H1 (cell line): Measurements from ENCODE around the gene IFT20. TPM values are rescaled to one million over a fixed set of nuclear protein-coding genes. Genes with fewer than 3 reads are reported as not detected.

Experiments
- CTCF ChIA-PET: fragments of 300-600 bp; sonication (Branson Sonifier 250); formaldehyde crosslinking; loops from one replicate; lab custom pipeline; 2021; ENCODE audit not compliant: partially characterized antibody; lab: Charles Lee
- POLR2A ChIA-PET: fragments of 300-600 bp; sonication (Branson Sonifier 250); formaldehyde crosslinking; loops from one replicate; lab custom pipeline; 2021; ENCODE audit warnings: inconsistent platforms; ENCODE audit not compliant: partially characterized antibody; lab: Charles Lee
- DNase-seq, 2 experiments: peaks; one replicate each; pipeline versions ENCODE4 v3.0.0 to v3.0.0-alpha.2; 2010 to 2022; ENCODE audit warnings: low spot score in 2 of 2, low read depth in 1 of 2, mixed read lengths in 1 of 2
- FAIRE-seq: peaks from 2 replicates; lab custom pipeline; 2011; peaks lifted over from hg19 to GRCh38; lab: Jason Lieb, UNC
- H2AFZ ChIP-seq: 2 replicates; pipeline ENCODE4 v1.8.1; 2012; ENCODE audit warnings: low read length, inconsistent platforms
- H2AK5ac ChIP-seq: 2 replicates; pipeline ENCODE4 v1.6.1; 2013; ENCODE audit warnings: low read depth, low read length
- H2BK120ac ChIP-seq: replicated peaks from 2 replicates; pipeline ENCODE3; 2013; ENCODE audit warnings: low read depth, low read length, inconsistent platforms
- H2BK12ac ChIP-seq: 2 replicates; pipeline ENCODE4 v1.6.1; 2013; ENCODE audit warnings: low read depth, low read length
- H2BK15ac ChIP-seq: 2 replicates; pipeline ENCODE4 v1.6.1; 2013; ENCODE audit warnings: low read length
- H2BK20ac ChIP-seq: 2 replicates; pipeline ENCODE4 v1.6.1; 2013; ENCODE audit warnings: low read length
- H2BK5ac ChIP-seq: 2 replicates; pipeline ENCODE4 v1.6.1; 2013; ENCODE audit warnings: low read depth, low read length
- H3K14ac ChIP-seq: 2 replicates; pipeline ENCODE4 v1.6.1; 2013; ENCODE audit warnings: inconsistent platforms; ENCODE audit not compliant: insufficient read length
- H3K18ac ChIP-seq: 2 replicates; pipeline ENCODE4 v1.6.1; 2013; ENCODE audit warnings: low read length; ENCODE audit errors: extremely low read depth
- H3K23ac ChIP-seq: 2 replicates; pipeline ENCODE4 v1.6.1; 2013; ENCODE audit warnings: inconsistent platforms; ENCODE audit not compliant: insufficient read length
- H3K23me2 ChIP-seq: 2 replicates; pipeline ENCODE4 v1.6.1; 2013; ENCODE audit warnings: low read depth, low read length
- H3K27ac ChIP-seq: 2 replicates; pipeline ENCODE4 v1.6.1; 2011; ENCODE audit warnings: low read depth, low read length, inconsistent platforms
- H3K27me3 ChIP-seq, 4 experiments: replicated peaks in 1 of 4; 1 replicate in 1 of 4; 2 replicates in 3 of 4; pipeline versions ENCODE4 v1.6.1 to v1.8.1; 2011 to 2013; ENCODE audit warnings: low read length in 3 of 4, mild to moderate bottlenecking in 3 of 4, inconsistent platforms in 2 of 4, mixed read lengths in 2 of 4, moderate library complexity in 1 of 4; ENCODE audit not compliant: control insufficient read depth in 3 of 4, insufficient read depth in 3 of 4; ENCODE audit errors: extremely low read depth in 1 of 4
- H3K36me3 ChIP-seq, 4 experiments: 2 replicates each; pipeline versions ENCODE4 v1.6.1 to v1.8.1; 2011 to 2013; ENCODE audit warnings: mild to moderate bottlenecking in 4 of 4, low read length in 3 of 4, moderate library complexity in 2 of 4, control low read depth in 1 of 4, inconsistent platforms in 1 of 4; ENCODE audit not compliant: insufficient read depth in 4 of 4, control insufficient read depth in 2 of 4
- H3K4ac ChIP-seq: replicated peaks from 2 replicates; pipeline ENCODE3; 2013; ENCODE audit warnings: low read length, low read depth, mixed read lengths, inconsistent platforms; ENCODE audit not compliant: insufficient read length
- H3K4me1 ChIP-seq, 4 experiments: replicated peaks in 1 of 4; 1 replicate in 1 of 4; 2 replicates in 3 of 4; pipeline versions ENCODE4 v1.6.1 to v1.8.1; 2011 to 2013; ENCODE audit warnings: low read length in 3 of 4, inconsistent platforms in 2 of 4, mixed read lengths in 1 of 4; ENCODE audit not compliant: insufficient read depth in 4 of 4, control insufficient read depth in 3 of 4
- H3K4me2 ChIP-seq, 2 experiments: 2 replicates each; pipeline versions ENCODE4 v1.6.1 to v1.8.1; 2011 to 2013; ENCODE audit warnings: low read depth in 2 of 2, low read length in 2 of 2, control low read depth in 1 of 2, inconsistent platforms in 1 of 2, mild to moderate bottlenecking in 1 of 2; ENCODE audit not compliant: insufficient read depth in 1 of 2
- H3K4me3 ChIP-seq, 4 experiments: fragments of 200-600, 300-600 bp in 1 of 4; sonication (generic), shearing (Covaris generic), sonication (Bioruptor Twin) in 1 of 4; 2 replicates each; pipeline versions ENCODE4 v1.5.1 to v1.8.1; 2011 to 2016; ENCODE audit warnings: low read length in 4 of 4, low read depth in 3 of 4, control low read depth in 2 of 4, inconsistent platforms in 2 of 4, mild to moderate bottlenecking in 2 of 4, mixed read lengths in 1 of 4, moderate library complexity in 1 of 4; ENCODE audit not compliant: insufficient read depth in 2 of 4; ENCODE audit errors: extremely low read depth in 1 of 4
- H3K56ac ChIP-seq: replicated peaks from 2 replicates; pipeline ENCODE3; 2013; ENCODE audit warnings: low read depth, mild to moderate bottlenecking, mixed read lengths, low read length, inconsistent platforms; ENCODE audit not compliant: insufficient read length
- H3K79me1 ChIP-seq: 2 replicates; pipeline ENCODE4 v1.6.1; 2013; ENCODE audit warnings: low read depth, low read length, control low read depth
- H3K79me2 ChIP-seq, 2 experiments: 2 replicates each; pipeline versions ENCODE4 v1.6.1 to v1.8.1; 2012 to 2013; ENCODE audit warnings: low read length in 2 of 2, mild to moderate bottlenecking in 2 of 2, inconsistent platforms in 1 of 2; ENCODE audit not compliant: insufficient read depth in 2 of 2, control insufficient read depth in 1 of 2
- H3K9ac ChIP-seq, 4 experiments: replicated peaks in 1 of 4; 1 replicate in 1 of 4; 2 replicates in 3 of 4; pipeline versions ENCODE4 v1.6.1 to v1.8.1; 2011 to 2013; ENCODE audit warnings: low read depth in 3 of 4, low read length in 3 of 4, control low read depth in 2 of 4, mild to moderate bottlenecking in 2 of 4, moderate library complexity in 2 of 4, inconsistent platforms in 1 of 4; ENCODE audit errors: extremely low read depth in 1 of 4
- H3K9me3 ChIP-seq, 2 experiments: 2 replicates each; pipeline versions ENCODE4 v1.6.1 to v1.8.1; 2012 to 2013; ENCODE audit warnings: mild to moderate bottlenecking in 2 of 2, moderate library complexity in 2 of 2, control low read depth in 1 of 2, inconsistent platforms in 1 of 2, low read depth in 1 of 2, low read length in 1 of 2, mixed read lengths in 1 of 2; ENCODE audit not compliant: insufficient read depth in 2 of 2
- H4K20me1 ChIP-seq, 2 experiments: replicated peaks in 1 of 2; 2 replicates each; pipeline versions ENCODE3 to v1.8.1; 2011 to 2013; ENCODE audit warnings: inconsistent platforms in 2 of 2, low read length in 2 of 2, mild to moderate bottlenecking in 1 of 2; ENCODE audit not compliant: insufficient read depth in 2 of 2, control insufficient read depth in 1 of 2
- H4K5ac ChIP-seq: 2 replicates; pipeline ENCODE4 v1.6.1; 2013; ENCODE audit warnings: low read length, low read depth, mixed read lengths, inconsistent platforms; ENCODE audit not compliant: insufficient read length
- H4K8ac ChIP-seq: 2 replicates; pipeline ENCODE4 v1.8.0; 2013; ENCODE audit warnings: mild to moderate bottlenecking, moderate library complexity, low read length, inconsistent platforms; ENCODE audit not compliant: insufficient read depth; ENCODE audit errors: extremely low read depth
- H4K91ac ChIP-seq: replicated peaks from 2 replicates; pipeline ENCODE3; 2013; ENCODE audit warnings: low read length, mixed read lengths, inconsistent platforms; ENCODE audit not compliant: insufficient read length
- BCL11A ChIP-seq, 2 experiments: IDR thresholded peaks; one replicate each; pipeline ENCODE4 v1.6.1; 2011; ENCODE audit warnings: low read depth in 2 of 2, low read length in 2 of 2, mild to moderate bottlenecking in 2 of 2
- MAFK ChIP-seq: IDR thresholded peaks from 2 replicates; pipeline ENCODE4 v1.6.1; 2012; ENCODE audit warnings: low read depth, mild to moderate bottlenecking, improper control_type of control experiment, low read length
- SP4 ChIP-seq: IDR thresholded peaks from 2 replicates; pipeline ENCODE4 v1.6.1; 2012; ENCODE audit warnings: low read length, inconsistent platforms
- WGBS, 2 experiments: shearing (Covaris generic) in 1 of 2; methylation state at CpG; one replicate each; pipeline versions ENCODE4 v1.1.6 to v1.1.7; 2013 to 2015; ENCODE audit warnings: low lambda C conversion rate in 2 of 2, mixed read lengths in 2 of 2, inconsistent platforms in 1 of 2, low coverage in 1 of 2, missing lambda C conversion rate in 1 of 2; ENCODE audit not compliant: insufficient replicate concordance in 2 of 2, insufficient coverage in 1 of 2, insufficient read length in 1 of 2; ENCODE audit errors: extremely low coverage in 1 of 2, missing lambda C conversion rate in 1 of 2; 5-methylcytosine and 5-hydroxymethylcytosine counted together
- polyA plus RNA-seq, 7 experiments: library from polyadenylated mRNA; depleted of rRNA in 3 of 7; stranded (reverse) in 5 of 7; unstranded in 2 of 7; fragments of >200 nt in 5 of 7; fragments of 200-250 nt in 2 of 7; gene quantifications; 1 replicate in 5 of 7; 2 replicates in 1 of 7; 4 replicates in 1 of 7; pipeline versions ENCODE4 v1.2.1 to v1.2.3, GENCODE V29; 2011 to 2013; ENCODE audit warnings: missing spikeins in 2 of 7, mixed read lengths in 2 of 7
- total RNA-seq: library from RNA; stranded (reverse); fragmentation: NEBNext Ultra II Directional; extraction: Animal tissue kit (Norgen Biotek cat#: 25700); gene quantifications from 2 replicates; pipeline ENCODE4 v1.2.1, GENCODE V29; 2021

Gene IFT20
- total and polyA plus RNA-seq, 2 of the 8 experiments (the other 6 are each of a cell fraction or from before 2014, with no cell fraction given): 9.0 to 21.0 TPM

GRCh38 chr17:28339431-28339830, 4.2 kb upstream of the IFT20 start:
- POLR2A ChIA-PET: interaction anchor here (0.7 to 1.7 kb wide), 5 partner anchors 9 to 504 kb away, joined by 3 to 5 read pairs (median 4); partner anchors contain the start of gene POLDIP2
- H3K4ac ChIP-seq: no peak overlapping the region
- no peak overlapping the region for H4K91ac ChIP-seq
- no peak for FAIRE-seq
- H3K4me1 ChIP-seq: peaks cover 0 to 9% (median 6%) of the 10 kb centered on the region in 4 experiments; a peak in 6 of 7 replicates
- no peak overlapping the region for H3K23ac ChIP-seq
- peaks cover 12% of the 10 kb centered on the region for H3K79me1 ChIP-seq
- no peak overlapping the region for H3K56ac ChIP-seq
- no peak overlapping the region for H3K27ac ChIP-seq
- H3K18ac ChIP-seq: no peak overlapping the region
- peaks cover 2 to 5% of the 10 kb centered on the region in 2 experiments for H4K20me1 ChIP-seq
- no peak overlapping the region for H2BK20ac ChIP-seq
- H3K36me3 ChIP-seq: peaks cover 4 to 20% (median 13%) of the 10 kb centered on the region in 4 experiments; a peak in 7 of 8 replicates
- no peak overlapping the region for H3K9ac ChIP-seq
- H2BK5ac ChIP-seq: no peak overlapping the region
- H4K8ac ChIP-seq: no peak overlapping the region
- H2AFZ ChIP-seq: no peak overlapping the region
- peaks cover 10% of the 10 kb centered on the region; the same call in 1 of the 2 replicates for H3K23me2 ChIP-seq
- H3K79me2 ChIP-seq: peaks cover 0 to 9% of the 10 kb centered on the region in 2 experiments; a peak in 2 of 4 replicates
- H2AK5ac ChIP-seq: no peak overlapping the region
- H2BK120ac ChIP-seq: no peak overlapping the region
- H3K9me3 ChIP-seq: no peaks in the 10 kb centered on the region
- H3K27me3 ChIP-seq: no peaks in the 10 kb centered on the region
- H2BK15ac ChIP-seq: no peak overlapping the region
- CTCF ChIA-PET: interaction anchor here (0.9 kb wide), 1 partner anchor 446 kb away, joined by 3 read pairs; the partner anchor contains the start of gene LYRM9
- no peak overlapping the region for H3K14ac ChIP-seq
- no peak overlapping the region for H3K4me2 ChIP-seq
- no peak overlapping the region for H2BK12ac ChIP-seq
- 90% methylated on average over 15 of the region's 15 CpGs; no CpG with 5 or more reads in 1 of the 2 experiments for WGBS, 2 experiments
- H3K4me3 ChIP-seq: no peak overlapping the region
- no peak for DNase-seq
- H4K5ac ChIP-seq: no peak overlapping the region
- TF ChIP-seq BCL11A (IDR thresholded peaks at IDR 0.05; ENCODE audit: low read depth in 2 of 2, low read length in 2 of 2): no peak
- TF ChIP-seq MAFK: no peak
- no peak for TF ChIP-seq SP4
